ENCODE measurements around the gene PLIN4. TPM values are rescaled to one million over a fixed set of nuclear protein-coding genes. Genes with fewer than 3 reads are reported as not detected.

PLIN4 gene
- total RNA-seq, 1 donor from 2014 or later, result 0.27 TPM

- Mint-ChIP-seq H3K9me3 (ENCODE audit: unreplicated experiment) (peaks cover 3% of the 10 kb centered on the region), H3K27me3 (ENCODE audit: unreplicated experiment) (peaks cover 12% of the 10 kb centered on the region), H3K4me3 (ENCODE audit: unreplicated experiment) (no peak overlapping the region), H3K36me3 (ENCODE audit: unreplicated experiment) (no peaks in the 10 kb centered on the region), H3K4me1 (ENCODE audit: low read depth, unreplicated experiment) (peaks cover 7% of the 10 kb centered on the region), H3K27ac (ENCODE audit: unreplicated experiment) (peak overlapping the region; percentile 48)
- DNase-seq, result no peak
- TF ChIP-seq, protein P1, sequence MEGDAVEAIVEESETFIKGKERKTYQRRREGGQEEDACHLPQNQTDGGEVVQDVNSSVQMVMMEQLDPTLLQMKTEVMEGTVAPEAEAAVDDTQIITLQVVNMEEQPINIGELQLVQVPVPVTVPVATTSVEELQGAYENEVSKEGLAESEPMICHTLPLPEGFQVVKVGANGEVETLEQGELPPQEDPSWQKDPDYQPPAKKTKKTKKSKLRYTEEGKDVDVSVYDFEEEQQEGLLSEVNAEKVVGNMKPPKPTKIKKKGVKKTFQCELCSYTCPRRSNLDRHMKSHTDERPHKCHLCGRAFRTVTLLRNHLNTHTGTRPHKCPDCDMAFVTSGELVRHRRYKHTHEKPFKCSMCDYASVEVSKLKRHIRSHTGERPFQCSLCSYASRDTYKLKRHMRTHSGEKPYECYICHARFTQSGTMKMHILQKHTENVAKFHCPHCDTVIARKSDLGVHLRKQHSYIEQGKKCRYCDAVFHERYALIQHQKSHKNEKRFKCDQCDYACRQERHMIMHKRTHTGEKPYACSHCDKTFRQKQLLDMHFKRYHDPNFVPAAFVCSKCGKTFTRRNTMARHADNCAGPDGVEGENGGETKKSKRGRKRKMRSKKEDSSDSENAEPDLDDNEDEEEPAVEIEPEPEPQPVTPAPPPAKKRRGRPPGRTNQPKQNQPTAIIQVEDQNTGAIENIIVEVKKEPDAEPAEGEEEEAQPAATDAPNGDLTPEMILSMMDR (IDR thresholded peaks at IDR 0.05; ENCODE audit: partially characterized antibody, unreplicated experiment), result no peak
Measured at GRCh38 chr19:4503825-4504170, 14.5 kb downstream of the PLIN4 start.

DNA sequence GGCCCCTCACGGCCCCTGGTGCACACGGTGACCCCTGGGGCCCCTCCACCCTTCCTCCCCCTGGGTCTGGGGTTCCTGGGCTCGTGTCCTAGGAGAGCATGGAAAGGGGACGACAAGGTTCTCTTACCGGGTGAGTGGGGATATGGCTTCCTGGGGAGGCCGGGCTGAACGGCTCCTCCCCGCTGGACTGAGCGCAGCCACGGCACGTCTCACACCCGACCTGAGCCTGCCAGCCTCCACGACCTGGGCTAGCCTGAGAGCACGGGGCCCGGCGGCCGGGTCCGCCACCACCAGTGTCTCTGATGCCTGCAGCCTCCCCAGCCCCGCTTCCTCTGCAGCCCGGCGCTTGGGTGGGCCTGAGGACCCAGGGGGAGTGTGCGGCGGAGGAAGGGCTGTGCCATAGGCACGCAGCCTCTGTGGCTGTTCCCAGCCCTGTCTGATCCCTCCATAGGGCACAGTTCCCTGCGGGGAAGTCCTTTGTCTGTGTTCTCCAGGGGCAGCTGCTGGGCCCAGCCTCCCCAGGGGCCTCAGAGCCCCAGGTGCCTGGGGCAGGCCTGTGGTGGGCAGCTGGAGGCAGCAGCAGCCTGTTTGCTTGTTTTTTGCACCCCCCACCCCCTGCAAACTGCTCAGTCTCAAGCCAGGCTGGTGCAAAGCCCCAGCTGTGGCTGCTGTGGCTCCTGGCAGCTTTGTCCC lies 15.0 kb downstream of the PLIN4 start:
- no peak for DNase-seq
- H3K27ac Mint-ChIP-seq (ENCODE audit: unreplicated experiment), result peak overlapping the region; percentile 48
- H3K4me3 Mint-ChIP-seq (ENCODE audit: unreplicated experiment), result no peak overlapping the region
- TF ChIP-seq, protein P1 (IDR thresholded peaks at IDR 0.05; ENCODE audit: partially characterized antibody, unreplicated experiment), result no peak
- H3K4me1 Mint-ChIP-seq (ENCODE audit: low read depth, unreplicated experiment), result peaks cover 7% of the 10 kb centered on the region
- H3K36me3 Mint-ChIP-seq (ENCODE audit: unreplicated experiment), result no peaks in the 10 kb centered on the region
- peaks cover 3% of the 10 kb centered on the region for H3K9me3 Mint-ChIP-seq (ENCODE audit: unreplicated experiment)
- H3K27me3 Mint-ChIP-seq (ENCODE audit: unreplicated experiment), result peaks cover 10% of the 10 kb centered on the region

GRCh38 chr19:4502282-4503131 lies 15.8 kb downstream of the PLIN4 start:
- Mint-ChIP-seq H3K36me3 (ENCODE audit: unreplicated experiment) (no peaks in the 10 kb centered on the region), H3K4me1 (ENCODE audit: low read depth, unreplicated experiment) (peaks cover 7% of the 10 kb centered on the region), H3K9me3 (ENCODE audit: unreplicated experiment) (peaks cover 3% of the 10 kb centered on the region), H3K4me3 (ENCODE audit: unreplicated experiment) (no peak overlapping the region), H3K27me3 (ENCODE audit: unreplicated experiment) (peaks cover 10% of the 10 kb centered on the region), H3K27ac (ENCODE audit: unreplicated experiment) (peak overlapping the region; percentile 55)
- TF ChIP-seq, protein P1 (IDR thresholded peaks at IDR 0.05; ENCODE audit: partially characterized antibody, unreplicated experiment), result no peak
- no peak for DNase-seq

- no peak for DNase-seq
- H3K4me3 Mint-ChIP-seq (ENCODE audit: unreplicated experiment), result no peak overlapping the region
- TF ChIP-seq, protein P1 (IDR thresholded peaks at IDR 0.05; ENCODE audit: partially characterized antibody, unreplicated experiment), result no peak
- peaks cover 10% of the 10 kb centered on the region for H3K27me3 Mint-ChIP-seq (ENCODE audit: unreplicated experiment)
- peaks cover 7% of the 10 kb centered on the region for H3K4me1 Mint-ChIP-seq (ENCODE audit: low read depth, unreplicated experiment)
- H3K9me3 Mint-ChIP-seq (ENCODE audit: unreplicated experiment), result peaks cover 3% of the 10 kb centered on the region
- no peaks in the 10 kb centered on the region for H3K36me3 Mint-ChIP-seq (ENCODE audit: unreplicated experiment)
- no peak overlapping the region for H3K27ac Mint-ChIP-seq (ENCODE audit: unreplicated experiment)
Measured at GRCh38 chr19:4501691-4502090, 16.6 kb downstream of the PLIN4 start.

Data from glutamatergic neuron (in vitro differentiated cells).